Limb (tissue), 2 donors: ENCODE measurements around the gene ADM5.

ENCODE experiments used
- DNase-seq, 2 donors: peaks; one replicate each; pipeline ENCODE4 v3.0.0-alpha.2; 2016; ENCODE audit errors: extremely low spot score in 2 of 2

The ADM5 gene

DNA sequence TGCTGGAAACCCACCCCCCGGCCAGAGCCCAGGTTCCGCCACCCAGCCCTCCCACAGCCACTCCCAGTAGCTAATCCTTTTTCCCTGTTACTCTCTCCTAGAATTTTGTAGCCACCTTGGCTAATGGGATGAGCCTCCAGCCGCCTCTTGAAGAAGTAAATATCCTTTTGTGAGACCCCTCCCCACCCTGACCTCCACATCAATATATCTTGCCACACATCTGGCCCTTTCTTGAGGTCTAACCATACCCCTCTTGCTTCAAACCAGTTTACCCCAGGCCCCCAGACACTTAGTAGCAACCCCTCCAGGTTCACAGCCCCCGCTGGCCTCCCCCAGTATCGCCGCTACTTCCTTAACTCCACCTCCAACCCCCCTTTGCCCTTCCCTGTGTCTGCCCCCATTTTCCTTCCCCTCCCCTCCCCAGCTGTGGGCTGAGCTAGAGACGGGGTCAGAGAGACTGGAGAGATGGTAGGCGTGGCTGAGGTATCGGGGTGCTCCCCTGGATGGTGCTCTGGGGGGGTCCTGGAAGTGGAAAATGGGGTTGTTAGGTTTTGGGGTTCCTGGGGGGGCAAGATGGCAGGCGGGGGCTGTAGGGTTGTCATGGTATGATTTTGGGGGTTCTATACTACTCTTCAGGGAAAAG lies 9.5 kb upstream of the ADM5 start:
- DNase-seq, result no peak

DNA sequence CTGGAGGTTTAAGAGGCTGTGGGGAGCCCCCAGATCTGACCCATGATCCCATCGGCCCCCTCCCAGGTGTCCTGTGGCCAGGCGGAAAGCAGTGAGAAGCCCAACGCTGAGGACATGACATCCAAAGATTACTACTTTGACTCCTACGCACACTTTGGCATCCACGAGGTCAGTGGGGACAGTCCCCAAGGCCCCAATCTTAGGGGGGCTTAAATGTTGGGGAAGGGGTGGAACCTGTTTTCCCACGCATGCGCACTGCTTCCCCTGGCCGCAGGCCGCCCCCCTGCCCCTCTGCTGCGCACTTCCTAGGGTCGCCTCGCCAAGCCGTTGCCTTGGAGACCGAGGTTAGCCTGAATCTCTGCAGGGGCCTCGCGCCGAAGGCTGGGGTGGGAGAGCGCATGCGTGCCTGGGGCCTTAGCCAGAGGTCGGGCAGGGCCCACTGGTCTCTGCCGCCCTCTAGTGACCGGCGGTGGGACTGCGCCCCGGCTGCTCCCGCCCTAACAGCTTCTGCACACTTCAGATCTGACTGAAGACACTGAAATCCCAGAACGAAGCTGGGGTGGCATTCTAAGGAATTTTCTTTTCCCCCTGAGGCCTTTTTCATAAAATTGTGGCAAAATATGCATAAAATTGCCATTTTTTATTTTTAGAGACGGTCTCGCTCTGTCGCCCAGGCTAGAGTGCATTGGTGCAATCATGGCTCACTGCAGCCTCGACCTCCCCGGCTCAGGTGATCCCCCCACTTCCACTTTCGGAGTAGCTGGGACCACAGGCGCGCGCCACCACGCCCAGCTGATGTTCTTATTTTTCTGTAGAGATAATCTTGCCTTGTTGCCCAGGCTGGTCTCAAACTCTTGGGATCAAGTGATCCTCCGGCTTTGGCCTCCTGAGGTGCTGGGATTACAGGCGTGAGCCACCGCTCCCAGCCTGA lies 8.7 kb upstream of the ADM5 start:
- peak; percentile 96 to 98 for DNase-seq

DNA sequence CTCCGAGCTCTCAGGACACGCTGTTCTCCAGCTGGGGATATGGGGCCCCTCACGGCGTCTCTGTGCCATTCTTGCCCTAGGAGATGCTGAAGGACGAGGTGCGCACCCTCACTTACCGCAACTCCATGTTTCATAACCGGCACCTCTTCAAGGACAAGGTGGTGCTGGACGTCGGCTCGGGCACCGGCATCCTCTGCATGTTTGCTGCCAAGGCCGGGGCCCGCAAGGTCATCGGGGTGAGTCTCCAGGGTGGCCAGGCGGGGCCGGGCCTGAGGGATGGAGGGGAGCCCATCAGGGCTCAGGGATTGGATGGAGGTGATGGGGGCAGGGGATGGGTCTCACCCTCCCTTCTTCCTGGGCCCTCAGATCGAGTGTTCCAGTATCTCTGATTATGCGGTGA lies 7.6 kb upstream of the ADM5 start:
- no peak for DNase-seq

DNA sequence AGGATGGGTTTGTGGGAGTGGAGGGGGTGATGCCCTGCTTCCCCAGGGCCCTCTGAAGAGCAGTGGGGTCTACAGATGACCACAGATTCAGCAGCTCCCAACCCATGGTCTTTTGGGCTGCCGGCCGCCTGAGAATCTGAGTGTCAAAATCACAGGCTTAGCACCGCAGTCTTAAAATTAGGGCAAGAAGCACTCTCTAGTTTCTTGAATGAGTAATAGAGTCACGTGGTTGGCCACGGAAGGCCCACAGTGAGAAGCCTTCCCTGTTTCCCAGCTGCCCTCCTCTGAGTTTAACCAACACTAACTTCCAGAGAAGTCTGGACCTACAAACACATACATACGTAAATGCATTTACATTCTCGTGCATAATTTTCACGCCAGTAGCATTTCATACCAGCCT lies 7.1 kb upstream of the ADM5 start:
- no peak for DNase-seq

DNA sequence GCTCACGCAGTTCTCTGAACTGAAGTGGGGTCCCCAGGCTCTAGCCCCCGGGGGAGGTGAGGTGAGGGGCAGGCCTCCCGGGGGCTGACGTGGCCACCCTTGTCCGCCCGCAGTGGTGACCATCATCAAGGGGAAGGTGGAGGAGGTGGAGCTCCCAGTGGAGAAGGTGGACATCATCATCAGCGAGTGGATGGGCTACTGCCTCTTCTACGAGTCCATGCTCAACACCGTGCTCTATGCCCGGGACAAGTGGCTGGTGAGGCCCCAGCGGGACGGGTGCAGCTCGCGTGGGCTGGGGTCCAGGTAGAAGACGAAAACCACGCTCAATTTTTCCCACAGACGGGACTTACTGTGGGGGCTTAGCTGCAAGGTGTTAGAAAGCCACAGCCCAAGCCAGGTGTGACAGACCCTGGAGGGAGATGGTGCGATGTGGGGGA lies 5.6 kb upstream of the ADM5 start:
- DNase-seq, result no peak

GRCh38 chr19:49684251-49684982 lies 5.0 kb upstream of the ADM5 start:
- DNase-seq, result no peak

DNA sequence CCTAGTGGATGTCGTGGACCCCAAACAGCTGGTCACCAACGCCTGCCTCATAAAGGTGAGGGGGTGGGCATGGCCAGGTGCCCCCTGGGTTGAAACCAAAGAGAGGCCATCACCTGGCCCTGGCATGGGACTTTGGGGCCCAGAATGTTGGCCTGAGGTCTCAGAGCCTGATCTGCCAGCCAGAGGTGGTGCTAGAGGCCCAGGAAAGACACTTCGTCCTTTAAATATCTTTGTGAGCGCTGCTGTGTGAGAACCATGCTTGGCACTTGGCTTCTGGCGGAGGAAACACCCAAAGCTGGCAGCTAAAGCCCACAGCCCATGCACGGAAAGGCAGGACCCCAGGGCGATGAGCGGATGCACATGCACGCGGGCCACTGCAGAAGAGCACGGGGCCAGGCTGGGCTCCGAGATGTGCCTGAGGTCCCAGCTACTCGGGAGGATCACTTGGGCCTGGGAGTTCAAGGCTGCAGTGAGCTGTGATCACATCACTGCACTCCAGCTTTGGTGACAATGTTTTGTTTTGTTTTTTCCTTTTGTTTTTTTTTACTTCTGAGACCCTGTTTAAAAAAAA lies 4.3 kb upstream of the ADM5 start:
- no peak for DNase-seq

DNA sequence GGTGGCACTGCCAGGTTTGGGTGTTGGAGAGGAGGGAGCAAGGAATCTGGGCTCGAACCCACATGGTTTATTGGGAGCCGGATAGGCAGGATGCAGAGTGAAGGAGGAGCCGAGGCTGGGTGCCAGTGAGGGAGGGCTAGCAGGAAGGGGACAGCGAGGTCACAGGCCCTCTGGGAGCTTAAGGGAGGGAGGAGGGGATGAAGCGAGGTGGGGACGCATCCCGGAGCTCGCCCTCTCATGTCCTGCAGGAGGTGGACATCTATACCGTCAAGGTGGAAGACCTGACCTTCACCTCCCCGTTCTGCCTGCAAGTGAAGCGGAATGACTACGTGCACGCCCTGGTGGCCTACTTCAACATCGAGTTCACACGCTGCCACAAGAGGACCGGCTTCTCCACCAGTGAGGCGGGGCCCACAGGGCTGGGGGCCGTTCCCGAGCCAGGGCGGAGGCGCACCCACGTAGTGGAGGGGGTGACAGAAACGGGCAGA lies 3.5 kb upstream of the ADM5 start:
- no peak for DNase-seq

- DNase-seq, result no peak
Observed at GRCh38 chr19:49686503-49687088, 2.8 kb upstream of the ADM5 start.

DNA sequence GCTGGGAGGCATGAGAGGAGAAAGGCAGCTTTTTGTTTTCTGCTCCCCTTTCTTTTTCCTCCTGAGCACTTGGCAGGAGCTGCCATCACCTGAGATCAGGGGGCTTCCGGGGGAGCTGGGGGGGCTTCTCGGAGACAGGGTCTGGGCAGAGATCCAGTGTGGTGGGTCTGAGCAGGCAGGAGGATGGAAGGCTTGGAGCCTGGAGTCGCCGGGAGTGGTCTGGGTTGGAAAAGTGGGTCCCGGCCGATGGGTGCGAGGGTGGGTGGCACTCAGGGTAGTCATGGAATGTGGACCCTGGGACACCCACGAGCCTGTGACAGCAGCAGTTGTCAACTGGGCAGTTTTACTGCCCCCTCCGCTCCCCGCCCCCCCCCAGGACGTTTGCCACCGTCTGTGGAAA lies 2.2 kb upstream of the ADM5 start:
- DNase-seq, result no peak

DNA sequence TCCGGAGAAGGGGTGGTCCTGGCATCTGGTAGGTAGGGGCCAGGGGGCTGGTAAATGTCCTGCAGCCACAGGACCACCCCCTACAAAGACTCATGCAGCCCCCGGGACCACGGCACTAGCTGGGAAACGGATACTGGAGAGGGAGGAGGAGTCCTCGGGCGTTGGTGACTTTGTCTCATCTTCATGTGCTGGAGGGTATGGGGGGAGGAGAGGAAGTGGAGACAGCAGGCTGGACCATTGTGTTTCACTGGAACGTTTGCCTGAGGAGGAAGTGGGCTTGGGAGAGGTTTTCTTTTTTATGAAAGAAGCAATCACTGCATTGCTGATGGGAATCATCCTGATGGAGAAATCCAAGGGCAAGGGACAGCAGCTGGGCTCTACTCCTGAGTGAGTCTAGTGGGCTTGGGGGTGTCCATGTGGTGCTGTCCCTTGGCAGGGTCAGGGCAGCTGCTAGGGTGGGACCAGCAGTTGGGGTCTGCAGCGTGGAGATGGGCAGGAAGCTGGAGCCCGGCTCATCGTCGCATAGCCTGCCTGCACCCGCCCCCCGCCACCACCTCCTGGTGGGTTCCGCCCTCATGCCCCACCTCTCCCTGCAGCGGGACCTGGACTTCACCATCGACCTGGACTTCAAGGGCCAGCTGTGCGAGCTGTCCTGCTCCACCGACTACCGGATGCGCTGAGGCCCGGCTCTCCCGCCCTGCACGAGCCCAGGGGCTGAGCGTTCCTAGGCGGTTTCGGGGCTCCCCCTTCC lies 1.7 kb upstream of the ADM5 start:
- DNase-seq, result no peak

GRCh38 chr19:49688531-49689132 lies 762 bp upstream of the ADM5 start:
- DNase-seq, result no peak

DNA sequence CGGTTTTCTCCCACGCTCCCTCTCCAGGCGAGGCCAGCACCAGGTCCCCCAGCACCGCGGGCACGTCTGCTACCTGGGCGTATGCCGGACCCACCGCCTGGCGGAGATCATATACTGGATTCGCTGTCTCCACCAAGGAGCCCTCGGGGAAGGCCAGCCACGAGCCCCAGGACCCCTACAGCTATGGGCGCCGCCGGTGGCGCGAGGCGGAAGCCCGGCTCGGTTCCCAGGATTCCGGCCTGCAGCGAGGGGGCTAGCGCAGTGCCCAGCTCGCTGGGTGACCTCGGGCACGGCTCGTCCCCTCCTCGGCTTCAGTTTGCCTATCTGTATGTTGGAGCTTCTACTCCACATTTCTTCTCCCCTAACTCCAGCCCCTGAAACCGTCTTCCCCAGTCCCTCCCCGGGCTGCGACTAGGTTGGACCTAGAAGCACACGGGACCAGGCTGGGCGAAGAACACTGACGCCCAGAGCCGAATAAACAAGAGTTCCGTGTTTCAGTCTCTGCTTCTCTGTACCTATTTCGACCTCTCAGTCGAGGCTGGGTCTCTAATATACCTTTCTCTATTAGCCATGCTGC lies 773 bp downstream of the ADM5 start:
- peak in 1 of 2 donors; percentile 57 for DNase-seq

- peak; percentile 82 to 90 for DNase-seq
Observed at GRCh38 chr19:49690656-49691242, 1.4 kb downstream of the ADM5 start, which contains the start of gene CPT1C. Gene CPT1C, plus strand, starts transcription at chr19:49691116. Its CDS starts 1,137 bp downstream, at chr19:49692253.

DNA sequence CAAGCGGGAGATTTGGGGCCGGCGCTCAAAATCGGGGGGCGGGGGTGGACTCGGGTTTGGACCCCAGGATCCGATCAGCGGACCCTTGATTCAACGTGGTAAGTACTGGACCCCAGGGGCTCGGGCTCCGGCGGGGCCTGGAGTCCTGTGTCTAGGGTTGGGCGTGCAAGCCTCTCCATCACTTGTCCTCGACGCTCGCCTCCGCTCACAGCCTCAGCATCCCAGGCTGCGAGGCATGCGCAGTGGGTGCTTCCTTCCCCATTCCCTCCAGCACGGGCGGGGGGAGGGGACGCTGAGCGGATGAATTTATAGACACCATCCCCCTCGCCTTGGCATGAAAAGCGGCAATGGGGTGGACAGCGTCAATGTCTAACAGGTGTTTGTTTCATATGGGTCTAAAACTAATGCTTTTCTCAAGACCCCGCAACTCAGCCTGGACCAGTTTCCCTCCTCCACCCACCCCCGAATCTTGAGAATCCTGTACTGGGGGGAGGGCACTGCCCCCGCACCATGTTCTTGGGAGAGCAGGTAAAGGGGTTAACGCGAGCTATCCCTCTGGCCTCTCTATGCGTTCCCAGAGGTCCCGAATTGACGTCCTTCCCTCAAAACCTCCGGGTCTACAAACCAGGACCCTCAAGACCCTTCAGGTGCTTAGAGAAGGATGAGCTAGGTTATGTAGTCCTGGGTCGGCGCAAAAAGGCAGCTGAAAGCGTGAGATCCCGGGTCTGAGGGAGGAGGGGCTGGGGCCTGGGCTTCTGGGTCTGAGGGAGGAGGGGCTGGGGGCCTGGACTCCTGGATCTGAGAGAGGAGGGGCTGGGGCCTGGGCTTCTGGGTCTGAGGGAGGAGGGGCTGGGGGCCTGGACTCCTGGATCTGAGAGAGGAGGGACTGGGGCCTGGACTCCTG lies 2.1 kb downstream of the ADM5 start:
- peak; percentile 63 to 89 for DNase-seq

GRCh38 chr19:49692147-49692506 lies 2.7 kb downstream of the ADM5 start:
- DNase-seq, result no peak

DNA sequence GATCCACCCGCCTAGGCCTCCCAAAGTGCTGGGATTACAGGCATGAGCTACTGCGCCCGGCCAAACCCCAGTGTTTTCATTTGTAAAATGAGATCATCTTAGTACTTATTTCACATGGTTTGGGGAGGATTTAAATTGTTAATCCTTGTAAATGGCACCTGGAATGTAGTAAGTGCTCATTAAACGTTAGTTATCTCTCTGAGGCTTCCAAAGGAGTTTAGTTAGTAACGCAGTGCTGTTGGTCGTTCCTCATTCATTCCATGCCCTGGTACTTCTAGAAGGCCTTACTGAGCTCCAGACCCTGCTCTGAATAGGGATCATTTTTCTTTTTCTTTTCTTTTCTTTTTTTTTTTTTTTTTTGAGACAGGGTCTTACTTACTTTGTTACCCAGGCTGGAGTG lies 6.7 kb downstream of the ADM5 start:
- DNase-seq, result no peak

GRCh38 chr19:49696865-49697264 lies 7.5 kb downstream of the ADM5 start:
- DNase-seq, result no peak
